ENCODE results near the gene ZMIZ1. TPM values are rescaled to one million over a fixed set of nuclear protein-coding genes. Genes with fewer than 3 reads are reported as not detected.

The ZMIZ1 gene
- total RNA-seq, 6 experiments from 2014 or later: 38.6 to 60.3 (median 51.2) TPM

- peaks cover 89% of the 10 kb centered on the region for H3K4me1 Mint-ChIP-seq (ENCODE audit: low read depth)
- no peak for TF ChIP-seq CTCF (IDR thresholded peaks at IDR 0.05)
Observed at GRCh38 chr10:79156334-79157274, 87.8 kb downstream of the ZMIZ1 start.

GRCh38 chr10:79158004-79158340, 89.2 kb downstream of the ZMIZ1 start:
- TF ChIP-seq CTCF (IDR thresholded peaks at IDR 0.05): no peak
- peaks cover 87% of the 10 kb centered on the region for H3K4me1 Mint-ChIP-seq (ENCODE audit: low read depth)
- H3K36me3 Mint-ChIP-seq (ENCODE audit: low read depth): peaks cover 8% of the 10 kb centered on the region; the same call in 1 of the 2 replicates
- peak overlapping the region; percentile 97 for H3K27ac Mint-ChIP-seq
- no peak for DNase-seq
- H3K4me3 Mint-ChIP-seq: peak overlapping the region; percentile 15; the same call in 1 of the 2 replicates
- no peaks in the 10 kb centered on the region for H3K9me3 Mint-ChIP-seq
- H3K27me3 Mint-ChIP-seq (ENCODE audit: insufficient read depth): peaks cover 7% of the 10 kb centered on the region; the same call in 1 of the 2 replicates

More at GRCh38 chr10:79156334-79157274, 87.8 kb downstream of the ZMIZ1 start:
- Mint-ChIP-seq H3K4me3 (peak overlapping the region; percentile 15; the same call in 1 of the 2 replicates), H3K9me3 (no peaks in the 10 kb centered on the region), H3K36me3 (ENCODE audit: low read depth) (peaks cover 6% of the 10 kb centered on the region; the same call in 1 of the 2 replicates), H3K27me3 (ENCODE audit: insufficient read depth) (peaks cover 10% of the 10 kb centered on the region; the same call in 1 of the 2 replicates), H3K27ac (peak overlapping the region; percentile 97)
- no peak for DNase-seq

GRCh38 chr10:79158402-79159097, 89.8 kb downstream of the ZMIZ1 start:
- DNase-seq: no peak
- H3K4me3 Mint-ChIP-seq: peak overlapping the region; percentile 70
- no peaks in the 10 kb centered on the region for H3K9me3 Mint-ChIP-seq
- TF ChIP-seq CTCF (IDR thresholded peaks at IDR 0.05): no peak
- peaks cover 92% of the 10 kb centered on the region for H3K4me1 Mint-ChIP-seq (ENCODE audit: low read depth)
- H3K36me3 Mint-ChIP-seq (ENCODE audit: low read depth): peaks cover 8% of the 10 kb centered on the region; the same call in 1 of the 2 replicates
- H3K27ac Mint-ChIP-seq: peak overlapping the region; percentile 97
- peaks cover 7% of the 10 kb centered on the region; the same call in 1 of the 2 replicates for H3K27me3 Mint-ChIP-seq (ENCODE audit: insufficient read depth)

- DNase-seq: peak; percentile 81
- Mint-ChIP-seq H3K27ac (peak overlapping the region; percentile 97), H3K4me1 (ENCODE audit: low read depth) (peaks cover 97% of the 10 kb centered on the region), H3K27me3 (ENCODE audit: insufficient read depth) (peaks cover 7% of the 10 kb centered on the region; the same call in 1 of the 2 replicates), H3K9me3 (no peaks in the 10 kb centered on the region), H3K4me3 (peak overlapping the region; percentile 70), H3K36me3 (ENCODE audit: low read depth) (peaks cover 10% of the 10 kb centered on the region; the same call in 1 of the 2 replicates)
- TF ChIP-seq CTCF (IDR thresholded peaks at IDR 0.05): no peak
Observed at GRCh38 chr10:79159141-79159651, 90.4 kb downstream of the ZMIZ1 start.

- Mint-ChIP-seq H3K27ac (peak overlapping the region; percentile 97), H3K9me3 (no peaks in the 10 kb centered on the region), H3K27me3 (ENCODE audit: insufficient read depth) (peaks cover 9% of the 10 kb centered on the region), H3K36me3 (ENCODE audit: low read depth) (peaks cover 13% of the 10 kb centered on the region; the same call in 1 of the 2 replicates), H3K4me1 (ENCODE audit: low read depth) (peaks cover 95% of the 10 kb centered on the region), H3K4me3 (peak overlapping the region; percentile 60)
- no peak for TF ChIP-seq CTCF (IDR thresholded peaks at IDR 0.05)
- peak; percentile 36 for DNase-seq
Observed at GRCh38 chr10:79159785-79160184, 91.0 kb downstream of the ZMIZ1 start.

All from HFFc6 (cell line).